Activated CD8-positive, alpha-beta memory T cell treated with anti-CD3 and anti-CD28 coated beads for 48 hours (primary cell): ENCODE results near the gene ADI1.
"Not testable (repeated sequence)": the region's sequence is repeated elsewhere in the genome, so short reads cannot be mapped to it uniquely, and the experiment has no call there.

ENCODE experiments used
- DNase-seq, 3 experiments: peaks; one replicate each; pipeline ENCODE4 v3.0.0-alpha.2; 2020; ENCODE audit warnings: low read depth in 2 of 3, low spot score in 2 of 3

The ADI1 gene

DNA sequence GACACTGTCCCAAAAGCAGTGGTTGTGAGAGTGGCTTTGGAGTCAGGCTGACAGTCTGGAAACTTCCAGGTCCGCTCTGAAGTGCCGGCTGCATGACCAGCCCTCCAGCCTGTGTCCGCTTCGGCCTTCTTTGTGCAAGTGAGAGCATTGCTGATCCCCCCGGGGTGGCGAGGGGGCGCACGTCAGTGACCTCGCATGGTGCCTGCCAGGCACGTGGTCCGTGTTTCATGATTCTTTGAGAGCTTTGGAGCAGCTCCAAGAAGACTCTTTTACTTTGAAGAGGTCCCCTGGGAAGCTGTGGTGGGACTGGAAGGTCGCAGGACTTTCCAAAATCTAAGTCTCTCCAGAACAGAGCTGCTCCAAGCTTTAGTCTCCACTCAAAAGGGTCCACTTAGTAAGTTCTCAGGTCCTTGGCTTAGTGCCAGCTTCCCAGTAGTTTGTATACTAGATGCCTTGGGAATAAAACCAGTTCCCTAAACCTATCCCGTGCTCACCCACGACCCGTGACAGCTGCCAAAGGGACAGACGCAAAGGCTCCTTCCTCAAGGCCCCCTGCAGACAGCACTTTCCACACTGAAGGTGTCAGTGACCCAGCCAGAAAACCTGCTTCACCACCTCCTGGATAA lies 68.8 kb downstream of the ADI1 start:
- DNase-seq: no peak

DNA sequence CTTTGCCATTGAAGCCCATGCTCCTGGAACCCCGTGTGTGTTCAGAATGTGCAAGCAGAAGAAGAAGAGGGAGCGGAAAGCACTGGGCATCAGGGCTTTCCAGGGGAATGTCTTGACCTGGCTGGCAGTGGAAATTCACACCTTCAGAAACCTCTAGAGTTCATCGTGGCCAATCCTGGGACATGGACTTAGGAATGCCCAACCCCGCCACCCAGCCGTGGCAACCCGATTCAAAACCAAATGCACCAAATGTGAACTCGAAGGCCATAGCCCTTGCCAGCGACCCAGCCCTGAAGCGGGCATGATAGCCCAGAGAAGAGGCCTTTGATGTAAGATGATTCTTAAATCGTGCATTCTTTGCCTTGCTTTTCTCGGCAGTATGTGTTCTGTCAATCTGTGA lies 69.4 kb downstream of the ADI1 start:
- DNase-seq: no peak

DNA sequence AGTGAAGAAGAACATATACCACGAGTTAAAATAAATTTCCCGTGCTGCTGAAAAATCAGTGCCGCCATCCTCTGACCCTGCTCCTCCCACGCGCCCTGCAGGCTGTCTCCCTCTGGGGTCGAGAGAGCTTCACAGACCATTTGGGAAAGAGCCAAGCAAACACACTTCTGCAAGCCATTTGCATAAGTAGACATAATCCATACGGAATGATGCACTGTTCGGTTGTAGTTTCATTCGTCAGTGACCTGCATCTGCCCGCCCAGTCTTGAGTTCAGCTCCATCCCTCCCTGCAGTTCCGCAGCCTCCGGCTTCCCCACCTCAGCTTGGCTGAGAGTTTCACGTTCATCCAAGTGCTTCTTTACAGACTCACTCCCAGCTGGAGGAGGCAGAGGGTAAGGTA lies 70.2 kb downstream of the ADI1 start:
- no peak for DNase-seq

DNA sequence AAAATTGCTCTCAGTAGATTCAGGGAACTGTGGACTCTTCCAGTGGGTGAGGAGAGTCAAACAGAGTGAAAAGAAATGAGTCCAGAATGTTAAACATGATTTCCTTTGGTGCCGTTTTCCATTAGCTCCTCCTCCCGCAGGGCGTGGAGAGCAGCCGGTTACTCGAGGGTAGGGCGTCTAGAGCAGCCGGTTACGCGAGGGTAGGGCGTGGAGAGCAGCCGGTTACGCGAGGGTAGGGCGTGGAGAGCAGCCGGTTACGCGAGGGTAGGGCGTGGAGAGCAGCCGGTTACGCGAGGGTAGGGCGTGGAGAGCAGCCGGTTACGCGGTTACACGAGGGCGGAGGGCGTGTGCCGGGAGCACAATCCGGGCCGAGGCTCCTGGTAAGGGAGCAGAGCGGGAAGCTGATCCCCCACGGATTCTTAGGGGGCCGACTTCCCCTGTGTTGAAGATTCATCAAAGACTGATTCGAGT lies 70.9 kb downstream of the ADI1 start:
- not testable (repeated sequence) for DNase-seq

DNA sequence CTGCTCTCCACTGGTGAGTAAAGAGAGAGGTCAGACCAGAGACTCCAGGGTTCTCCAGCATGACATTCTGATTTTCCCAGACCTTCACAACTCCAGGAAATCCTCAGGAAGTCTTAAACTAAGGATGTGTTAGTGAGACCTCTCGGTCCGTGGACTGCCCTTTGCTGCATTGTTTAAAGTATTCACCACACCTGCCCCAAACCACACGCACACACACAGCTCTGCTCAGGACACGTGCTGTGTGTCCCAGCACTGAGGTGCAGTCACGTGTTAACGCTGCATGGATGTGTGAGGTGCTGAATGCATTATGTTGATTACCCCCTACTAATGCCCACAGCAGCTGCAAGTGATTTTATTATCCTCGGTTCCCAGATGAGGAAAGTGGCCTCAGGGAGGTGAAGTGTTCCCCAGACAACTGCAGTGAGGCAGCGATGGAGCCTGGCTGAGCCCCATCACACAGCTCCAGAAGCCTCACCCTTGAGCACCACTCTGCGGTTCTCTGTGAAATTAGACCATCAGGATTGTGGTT lies 71.5 kb downstream of the ADI1 start:
- DNase-seq: no peak
